Bone marrow (tissue), 2 donors: ENCODE measurements around the gene GARNL3.

ENCODE experiments used
- DNase-seq, 2 donors: peaks; one replicate each; lab custom pipeline; 2025; lab: John Stamatoyannopoulos, UW

The GARNL3 gene

GRCh38 chr9:127233550-127233949, 31.0 kb upstream of the GARNL3 start:
- DNase-seq = no peak

GRCh38 chr9:127233989-127234388, 30.6 kb upstream of the GARNL3 start:
- no peak for DNase-seq

DNA sequence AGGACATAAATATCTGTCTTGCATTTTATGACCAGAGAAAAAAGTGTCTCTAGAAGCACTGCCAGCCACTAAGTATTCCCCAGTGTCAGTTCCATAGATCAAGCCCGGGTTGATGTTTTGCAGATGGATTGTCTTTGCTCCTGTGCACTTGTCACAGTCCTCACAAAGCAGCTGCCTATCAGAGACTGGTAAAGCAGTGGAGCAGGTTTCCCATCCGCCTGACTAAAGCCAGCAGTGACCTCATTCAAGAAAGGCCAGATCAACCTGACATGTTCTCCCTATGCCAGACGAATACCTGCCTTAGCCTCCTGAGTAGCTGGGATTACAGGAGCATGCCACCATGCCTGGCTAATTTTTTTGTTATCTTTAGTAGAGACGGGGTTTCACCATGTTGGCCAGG, 26.8 kb upstream of the GARNL3 start:
- no peak for DNase-seq

DNA sequence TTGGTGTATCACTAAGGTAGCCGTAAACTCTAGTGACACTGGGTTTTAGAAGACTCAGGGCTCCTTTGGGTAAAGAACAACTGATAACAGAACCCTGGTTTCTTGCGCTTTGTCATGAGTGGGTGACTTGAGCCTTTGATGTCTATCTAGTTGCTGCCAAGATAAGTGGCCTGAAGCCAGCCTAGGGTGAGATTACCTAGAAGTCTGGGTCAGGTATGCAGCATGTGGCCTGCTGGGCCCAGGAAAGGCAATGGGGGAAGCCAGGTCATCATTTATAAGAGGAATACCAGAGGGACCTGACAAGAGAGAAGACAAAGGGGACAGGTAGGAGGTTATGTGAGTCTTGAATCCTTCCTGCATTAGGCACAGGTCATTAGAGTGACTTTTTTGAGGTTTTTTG, 23.2 kb upstream of the GARNL3 start:
- no peak for DNase-seq

- peak; percentile 66 to 87 for DNase-seq
These were observed 19.7 kb upstream of the GARNL3 start for GRCh38 chr9:127244609-127245601.

DNA sequence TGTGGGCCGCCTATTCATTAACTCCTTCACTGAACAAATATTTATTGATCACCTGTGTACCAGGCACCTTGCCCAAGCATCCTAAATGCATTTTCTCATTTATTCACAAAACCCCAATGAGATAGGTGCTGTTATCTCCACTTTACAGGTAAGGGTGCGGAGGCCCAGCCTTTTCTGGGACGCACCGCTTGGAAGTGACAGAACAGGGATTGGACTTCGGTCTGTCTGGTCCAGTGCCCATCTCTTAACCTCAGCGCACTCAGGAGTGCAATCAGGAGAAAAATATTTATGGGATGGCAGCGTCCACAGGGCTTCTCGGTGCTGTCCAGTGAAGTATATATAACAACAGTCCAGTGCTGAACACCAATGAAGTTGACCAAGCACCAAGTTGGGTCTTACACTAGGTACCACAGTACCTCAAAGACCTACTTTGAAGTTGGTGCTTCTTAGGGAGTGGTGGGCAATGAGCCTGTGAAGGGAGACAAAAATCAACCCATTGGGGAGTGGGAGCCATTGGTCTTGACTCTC, 18.9 kb upstream of the GARNL3 start:
- DNase-seq = no peak

DNA sequence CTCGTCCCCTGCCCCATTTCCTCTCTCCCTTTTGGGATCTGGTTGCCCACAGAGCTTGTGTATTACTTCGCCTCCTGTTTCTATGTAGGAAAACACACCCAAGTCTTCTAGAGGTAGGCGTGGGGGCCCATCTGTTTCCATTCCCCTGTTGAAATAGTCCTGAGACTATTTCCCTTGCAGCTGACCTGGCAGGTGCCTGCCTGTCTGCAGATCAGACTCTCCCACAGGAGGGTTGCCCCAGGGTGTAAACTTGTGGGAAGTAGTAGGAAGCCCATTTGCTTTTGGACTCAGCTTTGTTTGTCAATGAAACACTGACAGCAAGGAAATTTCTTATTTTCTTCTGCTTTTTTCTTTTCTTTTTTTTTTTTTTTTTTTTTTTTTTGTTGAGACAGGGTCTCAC, 16.3 kb upstream of the GARNL3 start:
- no peak for DNase-seq

- no peak for DNase-seq
These were observed 14.7 kb upstream of the GARNL3 start for GRCh38 chr9:127249877-127250276.

GRCh38 chr9:127250896-127251391, 13.6 kb upstream of the GARNL3 start:
- no peak for DNase-seq

DNA sequence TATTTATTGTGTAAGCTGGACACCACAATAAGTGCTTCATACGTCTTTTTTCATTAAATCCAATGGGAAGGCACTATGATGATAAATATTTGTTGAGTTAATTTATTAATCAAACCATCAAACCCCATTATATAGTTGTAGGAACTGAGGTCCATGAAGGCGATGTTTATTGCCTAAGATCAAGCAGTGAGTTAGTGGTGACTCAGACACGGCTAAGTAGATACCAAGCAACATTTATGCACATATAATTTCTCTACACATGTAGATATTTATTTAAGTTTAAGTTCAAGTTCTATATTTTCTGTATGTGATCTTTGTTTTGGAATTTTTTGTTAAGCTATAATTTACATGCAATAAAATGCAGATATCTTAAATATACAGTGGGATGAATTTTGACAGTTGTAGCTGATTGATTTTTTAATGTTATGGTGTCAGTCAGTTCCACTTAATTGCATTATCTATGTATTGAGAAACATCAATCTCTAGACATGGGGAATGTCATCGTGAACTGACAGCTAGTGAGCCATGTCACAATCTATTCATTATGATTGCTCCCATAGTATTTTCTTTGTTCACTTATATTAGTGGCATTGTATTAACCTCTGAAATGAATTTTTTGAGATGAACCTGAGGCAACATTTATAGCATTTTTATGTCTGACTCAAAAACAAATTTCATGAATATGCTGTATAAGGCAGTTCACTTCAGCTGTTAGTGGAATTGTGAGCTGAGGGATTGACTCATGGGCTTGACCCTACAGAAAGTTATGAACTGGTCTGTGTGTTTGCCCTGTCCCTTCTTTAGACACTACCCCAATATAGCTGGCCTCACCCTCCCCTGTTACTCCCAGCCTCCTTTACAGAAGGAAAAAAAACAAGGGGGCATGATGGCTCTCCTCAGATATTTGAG, 11.9 kb upstream of the GARNL3 start:
- no peak for DNase-seq

GRCh38 chr9:127253446-127253845, 11.1 kb upstream of the GARNL3 start:
- DNase-seq = no peak

DNA sequence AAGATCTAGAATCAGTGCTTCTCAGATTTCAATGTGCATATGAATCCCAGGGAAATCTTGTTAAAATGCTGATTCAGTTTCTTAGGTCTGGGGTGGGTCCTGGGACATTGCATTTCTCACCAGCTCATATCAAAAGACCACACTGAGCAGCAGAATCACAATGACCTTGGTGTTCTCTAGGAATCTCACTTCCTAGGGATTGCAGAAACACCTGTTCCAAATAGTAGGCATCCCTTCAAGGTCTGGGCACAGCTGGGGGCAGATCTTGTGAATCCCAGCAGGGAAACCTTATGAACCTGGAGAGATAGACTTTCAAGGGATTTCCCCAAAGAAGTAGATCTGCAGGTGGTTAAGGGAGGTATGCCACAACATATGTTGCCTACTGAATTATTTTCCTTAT, 8.9 kb upstream of the GARNL3 start:
- DNase-seq = no peak

DNA sequence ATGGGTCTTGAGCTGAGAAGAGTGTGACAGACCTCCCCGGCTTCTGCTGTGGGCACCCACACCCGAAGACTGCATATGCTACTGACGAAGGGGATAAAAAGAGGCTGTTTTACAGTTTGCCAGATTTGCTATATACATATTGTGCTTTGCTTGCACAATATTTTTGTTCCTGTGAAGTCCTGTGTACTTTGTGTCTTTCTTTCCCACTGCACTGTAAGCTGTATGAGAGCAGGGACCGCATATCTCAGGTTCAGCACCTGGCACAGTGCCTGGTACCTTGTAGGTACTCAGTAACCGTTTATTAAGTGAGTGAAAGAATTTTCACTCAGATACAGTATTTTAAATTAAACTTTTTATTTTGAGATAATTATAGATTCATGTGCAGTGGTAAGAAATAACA, 8.2 kb upstream of the GARNL3 start:
- no peak for DNase-seq

DNA sequence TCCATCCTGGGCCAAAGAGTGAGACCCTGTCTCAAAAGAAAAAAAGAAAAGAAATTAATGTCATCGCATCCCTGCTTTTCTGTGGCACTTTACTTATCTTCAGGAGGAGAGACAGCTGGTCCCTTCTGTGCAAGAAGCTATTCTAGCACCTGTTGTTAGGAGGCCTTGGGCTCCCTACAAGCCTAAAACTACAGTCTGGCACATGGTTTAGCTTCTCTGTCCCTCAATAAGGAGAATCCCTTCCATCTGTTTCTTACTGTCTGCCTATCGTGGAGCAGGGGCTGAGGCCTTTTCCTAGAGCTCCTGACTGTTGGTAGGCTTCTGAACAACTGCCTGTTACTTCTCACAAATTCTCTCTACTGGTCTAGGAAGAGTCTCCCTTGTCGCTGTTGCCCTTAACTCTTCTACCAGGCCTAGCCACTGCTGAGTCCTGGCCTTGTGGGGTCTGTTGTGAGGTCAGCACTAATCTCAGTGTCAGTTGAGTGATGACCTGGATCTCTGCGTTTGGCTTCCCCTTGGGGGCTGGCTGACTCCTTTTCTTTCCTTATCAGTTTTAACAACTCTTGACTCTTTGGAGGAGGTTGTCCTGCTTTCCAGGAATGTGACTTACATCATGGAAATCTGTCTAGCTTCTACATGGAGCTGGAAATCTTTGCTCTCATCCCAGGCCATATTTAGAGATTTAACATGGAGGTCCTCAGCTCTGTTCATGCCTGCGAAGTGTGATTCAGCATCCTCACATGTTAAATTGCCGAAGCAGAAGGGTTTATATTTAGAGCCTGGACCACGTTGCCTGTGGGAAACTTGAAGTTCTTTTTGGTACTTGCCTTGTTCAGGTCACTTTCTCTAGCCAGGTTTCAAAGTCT, 5.7 kb upstream of the GARNL3 start:
- DNase-seq = no peak

DNA sequence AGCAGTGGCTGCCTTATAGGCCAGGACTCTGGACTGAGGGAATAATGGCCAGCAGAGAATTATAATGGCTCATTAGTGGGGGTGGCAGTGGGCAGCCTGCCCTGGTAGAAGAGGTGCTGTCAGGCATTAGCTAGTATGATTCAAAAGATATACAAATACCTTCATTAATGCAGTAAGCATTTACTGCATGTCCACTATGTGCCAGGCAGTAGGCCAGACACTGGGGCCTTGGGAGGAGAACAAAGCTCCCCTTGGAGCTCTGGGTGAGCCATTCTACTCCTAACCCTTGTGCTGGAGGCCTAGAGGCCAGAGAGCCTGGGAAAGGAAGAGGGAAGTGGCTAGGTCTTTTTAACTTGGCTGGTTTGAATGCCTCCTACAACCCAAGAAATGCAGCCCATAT, 2.0 kb upstream of the GARNL3 start:
- no peak for DNase-seq

GRCh38 chr9:127263237-127263636, 1.3 kb upstream of the GARNL3 start:
- no peak for DNase-seq

DNA sequence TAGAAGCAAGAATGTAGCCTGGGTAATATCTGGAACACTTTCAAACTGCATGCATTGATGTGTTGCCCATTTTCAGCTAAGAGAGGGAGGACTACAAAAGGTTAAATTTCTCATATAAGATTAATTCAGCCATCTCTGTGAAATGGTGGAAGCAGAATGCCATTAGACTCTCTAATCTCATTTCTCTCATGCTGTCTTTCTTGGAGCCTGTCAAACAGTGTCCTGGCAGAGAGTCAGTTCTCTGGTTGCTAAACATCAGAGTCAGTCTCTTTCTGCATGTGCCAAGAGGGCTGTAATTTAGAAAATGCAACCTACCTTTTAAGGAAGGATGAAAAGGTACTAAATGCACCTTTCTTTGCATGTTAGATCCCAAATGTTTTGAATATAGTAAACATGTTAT, 910 bp upstream of the GARNL3 start:
- no peak for DNase-seq

- DNase-seq = no peak
These were observed 3.4 kb downstream of the GARNL3 start for GRCh38 chr9:127267793-127268525.

DNA sequence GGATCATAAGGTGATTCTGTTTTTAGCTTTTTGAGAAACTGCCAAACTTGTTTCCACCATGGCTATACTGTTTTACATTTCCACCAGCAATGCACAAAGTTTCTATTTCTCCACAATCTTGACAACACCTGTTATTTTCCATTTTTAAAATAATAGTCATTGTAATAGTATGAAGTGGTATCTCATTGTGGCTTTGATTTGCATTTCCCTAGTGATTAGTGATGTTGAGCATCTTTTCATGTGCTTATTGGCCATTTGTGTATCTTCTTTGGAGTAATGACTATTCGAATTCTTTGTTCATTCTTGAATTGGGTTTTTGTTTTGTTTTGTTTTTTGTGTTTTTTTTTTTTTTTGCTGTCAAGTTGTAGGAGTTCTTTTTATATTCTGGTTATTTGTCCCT, 4.9 kb downstream of the GARNL3 start:
- no peak for DNase-seq

DNA sequence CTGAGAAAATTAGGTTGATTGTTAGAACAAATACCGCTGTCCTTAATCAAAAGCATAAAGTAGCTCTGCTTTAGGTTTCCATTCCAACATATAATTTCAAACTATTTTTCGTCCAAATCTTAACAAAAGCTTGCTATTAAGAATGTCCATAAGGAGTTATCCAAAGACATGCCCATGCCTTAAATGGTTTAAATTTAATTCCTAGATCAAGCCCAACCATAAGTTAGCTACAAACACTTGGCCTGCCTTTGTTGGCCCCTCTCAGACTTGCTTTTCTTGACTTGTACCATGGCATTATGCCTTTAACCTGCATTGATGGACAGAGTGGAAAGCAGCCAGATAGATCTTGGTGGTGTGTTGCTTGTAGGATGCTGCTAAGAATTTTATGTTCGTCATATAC, 8.8 kb downstream of the GARNL3 start:
- DNase-seq = no peak

DNA sequence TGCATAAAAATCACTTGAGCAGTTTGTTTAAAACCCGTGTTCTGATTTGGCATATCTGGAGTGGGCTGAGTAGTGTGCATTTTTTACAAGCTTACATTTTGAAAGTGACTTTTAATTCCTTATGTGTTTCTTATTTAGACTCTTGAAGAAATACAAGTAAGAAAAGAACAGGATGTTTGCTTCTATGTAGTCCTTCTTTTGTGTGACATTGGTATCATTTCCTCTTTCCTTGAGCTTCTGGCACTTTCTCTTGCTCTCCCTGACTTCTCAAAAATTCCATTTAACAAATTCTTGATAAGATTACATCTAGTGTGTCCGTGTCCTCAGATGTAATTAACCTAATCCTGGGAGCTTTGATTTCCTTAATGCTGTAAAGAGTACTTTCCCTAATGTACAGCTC, 12.5 kb downstream of the GARNL3 start:
- no peak for DNase-seq
